Activated CD8-positive, alpha-beta T cell treated with anti-CD3 and anti-CD28 coated beads for 36 hours (primary cell): Measurements from ENCODE around the gene P3H4. TPM values are rescaled to one million over a fixed set of nuclear protein-coding genes. Genes with fewer than 3 reads are reported as not detected.

Experiments
- ATAC-seq: fragments of 200-7000 bp; cut with Tn5 transposase; one replicate; pipeline ENCODE4 v1.10.0; 2021; ENCODE audit warnings: mild to moderate bottlenecking, moderate library complexity
- CTCF ChIA-PET: fragments of 350-600 bp; sonication (Branson Sonifier 250); formaldehyde crosslinking; loops from one replicate; lab custom pipeline; 2021; ENCODE audit warnings: antibody characterized with exemption; lab: Charles Lee
- POLR2A ChIA-PET: fragments of 350-600 bp; sonication (Branson Sonifier 250); formaldehyde crosslinking; loops from one replicate; lab custom pipeline; 2021; ENCODE audit warnings: antibody characterized with exemption; lab: Charles Lee
- DNase-seq: peaks from one replicate; pipeline ENCODE4 v3.0.0-alpha.2; 2020
- H3K27ac Mint-ChIP-seq: one replicate; pipeline ENCODE4 v1.8.0; 2021; ENCODE audit warnings: mild to moderate bottlenecking, mixed read lengths
- H3K27me3 Mint-ChIP-seq: one replicate; pipeline ENCODE4 v1.8.0; 2021; ENCODE audit warnings: mixed read lengths
- H3K36me3 Mint-ChIP-seq: one replicate; pipeline ENCODE4 v1.8.0; 2021; ENCODE audit warnings: low read depth, mixed read lengths
- H3K4me1 Mint-ChIP-seq: one replicate; pipeline ENCODE4 v1.8.0; 2021; ENCODE audit warnings: low read depth, mixed read lengths
- H3K4me3 Mint-ChIP-seq: one replicate; pipeline ENCODE4 v1.8.0; 2021; ENCODE audit warnings: mild to moderate bottlenecking, moderate library complexity, mixed read lengths
- H3K9me3 Mint-ChIP-seq: one replicate; pipeline ENCODE4 v1.8.0; 2021; ENCODE audit warnings: mixed read lengths
- CTCF ChIP-seq: fragments of 200-600 bp; IDR thresholded peaks from one replicate; pipeline ENCODE4 v1.8.0; 2022; ENCODE audit warnings: antibody characterized with exemption, mild to moderate bottlenecking
- intact Hi-C: fragments of 100-400 bp; cut with micrococcal nuclease; formaldehyde crosslinking; loops from one replicate; pipeline ENCODE4 v1.10.0; 2022
- total RNA-seq, 2 experiments: library from RNA; stranded (reverse); gene quantifications; one replicate each; pipeline ENCODE4 v1.2.3, GENCODE V29; 2021

P3H4 gene
- total RNA-seq, 2 experiments from 2014 or later: 2.6 to 3.2 TPM

GRCh38 chr17:41771389-41772206 is 40.2 kb downstream of the P3H4 start:
- DNase-seq (no peak), ATAC-seq (no peak)
- H3K4me3 Mint-ChIP-seq: peak overlapping the region; percentile 11
- H3K36me3 Mint-ChIP-seq: no peaks in the 10 kb centered on the region
- H3K27me3 Mint-ChIP-seq: no peaks in the 10 kb centered on the region
- TF ChIP-seq CTCF: no peak
- ChIA-PET POLR2A (interaction anchor here (1.0 kb wide), 1 partner anchor 81 kb away, joined by 4 read pairs; no protein-coding TSS in a partner anchor), CTCF (no interaction called here)
- H3K4me1 Mint-ChIP-seq: no peaks in the 10 kb centered on the region
- no peak overlapping the region for H3K27ac Mint-ChIP-seq
- intact Hi-C loops: no loop called here
- H3K9me3 Mint-ChIP-seq: no peaks in the 10 kb centered on the region

DNA sequence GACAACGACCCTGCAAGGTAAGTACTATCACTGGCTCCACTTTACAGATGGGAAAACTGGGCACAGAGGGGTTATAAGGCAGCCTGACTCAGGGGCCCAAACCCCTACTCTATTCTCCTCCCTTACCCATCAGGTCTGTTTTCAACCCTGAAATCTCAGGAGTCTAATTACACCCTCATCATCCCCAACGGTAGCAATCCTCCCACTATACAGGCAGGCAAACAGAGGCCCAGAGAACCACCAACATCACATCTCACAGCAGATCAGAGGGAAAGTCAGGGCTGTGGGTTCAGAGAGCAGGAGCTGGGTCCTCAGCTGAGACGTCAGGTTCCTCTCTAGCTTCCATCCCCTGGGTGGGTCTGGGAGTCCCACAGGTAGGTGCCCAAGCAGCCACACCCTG is 41.8 kb downstream of the P3H4 start:
- ATAC-seq (no peak), DNase-seq (no peak)
- Mint-ChIP-seq H3K36me3 (no peaks in the 10 kb centered on the region), H3K27ac (no peak overlapping the region), H3K4me1 (no peaks in the 10 kb centered on the region), H3K4me3 (no peak overlapping the region), H3K9me3 (no peaks in the 10 kb centered on the region), H3K27me3 (no peaks in the 10 kb centered on the region)
- no peak for TF ChIP-seq CTCF
- CTCF ChIA-PET: no interaction called here
- POLR2A ChIA-PET: no interaction called here
- intact Hi-C loops: no loop called here

DNA sequence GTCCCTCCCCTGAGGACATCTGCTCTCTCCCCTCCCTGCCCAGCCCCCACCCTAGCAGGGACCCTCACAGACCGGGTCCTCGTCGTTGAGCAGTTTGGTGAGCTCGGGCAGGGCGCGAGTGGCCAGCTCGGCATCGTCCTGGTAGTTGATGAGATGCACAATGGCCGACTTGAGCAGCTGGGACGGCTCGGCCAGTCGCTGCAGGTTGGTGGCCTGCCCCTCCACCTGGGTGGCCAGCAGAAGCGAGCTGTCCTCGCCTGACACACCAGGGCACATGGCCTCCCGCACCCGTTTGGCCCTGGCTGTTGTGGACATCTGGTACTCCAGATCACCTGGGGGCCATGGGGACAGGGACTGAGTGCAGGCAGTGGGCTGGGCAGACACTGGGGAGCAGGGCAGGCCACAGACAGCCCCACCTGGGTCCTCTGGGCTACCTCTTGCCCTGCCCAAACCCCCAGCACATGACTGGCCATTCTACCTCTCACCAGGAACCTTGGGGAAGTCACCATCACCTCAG is 42.3 kb downstream of the P3H4 start:
- no peaks in the 10 kb centered on the region for H3K36me3 Mint-ChIP-seq
- TF ChIP-seq CTCF: no peak
- no peaks in the 10 kb centered on the region for H3K9me3 Mint-ChIP-seq
- POLR2A ChIA-PET: interaction anchor here (1.0 kb wide), 1 partner anchor 60 kb away, joined by 3 read pairs; no protein-coding TSS in a partner anchor
- ATAC-seq (no peak), DNase-seq (no peak)
- H3K27ac Mint-ChIP-seq: no peak overlapping the region
- no peak overlapping the region for H3K4me3 Mint-ChIP-seq
- H3K27me3 Mint-ChIP-seq: no peaks in the 10 kb centered on the region
- intact Hi-C loops: no loop called here
- CTCF ChIA-PET: no interaction called here
- no peaks in the 10 kb centered on the region for H3K4me1 Mint-ChIP-seq

DNA sequence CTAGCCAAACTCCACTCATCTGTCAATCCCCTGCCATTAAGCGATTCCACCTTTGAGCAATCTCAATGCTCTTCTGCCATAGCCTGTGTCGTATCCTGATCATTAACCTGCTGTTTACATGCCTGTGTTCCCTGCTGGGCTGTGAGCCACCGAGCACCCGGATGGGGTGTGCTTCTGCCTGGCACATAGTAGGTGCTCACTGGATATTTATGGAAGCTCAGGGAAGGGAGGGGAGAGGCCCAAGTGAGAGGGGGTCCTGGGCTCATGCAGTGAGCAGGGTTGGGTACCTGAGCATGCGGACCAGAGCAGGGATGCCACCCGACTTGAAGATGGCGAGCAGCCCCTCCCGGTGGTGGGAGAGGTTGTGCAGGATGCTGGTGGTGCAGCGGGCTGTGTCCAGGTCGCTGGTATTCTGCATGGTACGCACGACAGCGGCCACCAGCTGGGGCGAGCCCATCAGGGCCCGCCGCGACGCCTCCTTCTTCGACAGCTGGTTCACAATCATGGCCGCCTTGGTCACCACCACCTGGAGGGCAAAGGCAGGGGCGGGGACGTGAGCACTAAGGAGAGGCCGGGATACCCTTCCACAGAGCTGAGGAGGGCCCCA is 43.0 kb downstream of the P3H4 start:
- CTCF ChIA-PET: no interaction called here
- no peak for ATAC-seq
- intact Hi-C loops: no loop called here

More for the DNA sequence above, 43.0 kb downstream of the P3H4 start:
- H3K4me1 Mint-ChIP-seq: no peaks in the 10 kb centered on the region
- no peak overlapping the region for H3K27ac Mint-ChIP-seq
- no peak for DNase-seq
- H3K27me3 Mint-ChIP-seq: no peaks in the 10 kb centered on the region
- no peaks in the 10 kb centered on the region for H3K9me3 Mint-ChIP-seq
- no peak for TF ChIP-seq CTCF
- POLR2A ChIA-PET: interaction anchor here (1.0 kb wide), 1 partner anchor 60 kb away, joined by 3 read pairs; no protein-coding TSS in a partner anchor
- H3K36me3 Mint-ChIP-seq: no peaks in the 10 kb centered on the region
- H3K4me3 Mint-ChIP-seq: no peak overlapping the region
